ENCODE data around the gene DSTYK.
"Not testable (repeated sequence)": the region's sequence is repeated elsewhere in the genome, so short reads cannot be mapped to it uniquely, and the experiment has no call there.

DSTYK gene

DNA sequence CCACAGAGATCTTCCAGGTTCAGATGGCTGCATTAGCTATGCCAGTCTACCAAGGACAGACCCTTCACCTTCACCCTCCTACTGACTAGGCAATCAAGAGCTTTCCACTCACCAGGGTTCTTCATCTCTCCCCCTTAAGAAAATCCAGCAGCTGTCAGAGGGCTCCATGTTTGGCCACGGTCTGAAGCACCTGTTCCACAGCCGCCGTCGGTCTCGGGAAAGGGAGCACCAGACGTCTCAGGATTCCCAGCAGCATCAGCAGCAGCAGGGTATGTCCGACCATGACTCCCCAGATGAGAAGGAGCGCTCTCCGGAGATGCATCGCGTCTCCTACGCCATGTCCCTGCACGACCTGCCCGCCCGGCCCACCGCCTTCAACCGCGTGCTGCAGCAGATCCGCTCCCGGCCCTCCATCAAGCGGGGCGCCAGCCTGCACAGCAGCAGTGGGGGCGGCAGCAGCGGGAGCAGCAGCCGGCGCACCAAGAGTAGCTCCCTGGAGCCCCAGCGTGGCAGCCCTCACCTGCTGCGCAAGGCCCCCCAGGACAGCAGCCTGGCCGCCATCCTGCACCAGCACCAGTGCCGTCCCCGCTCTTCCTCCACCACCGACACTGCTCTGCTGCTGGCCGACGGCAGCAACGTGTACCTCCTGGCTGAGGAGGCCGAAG lies 30.0 kb upstream of the DSTYK start:
- no peak for DNase-seq

DNA sequence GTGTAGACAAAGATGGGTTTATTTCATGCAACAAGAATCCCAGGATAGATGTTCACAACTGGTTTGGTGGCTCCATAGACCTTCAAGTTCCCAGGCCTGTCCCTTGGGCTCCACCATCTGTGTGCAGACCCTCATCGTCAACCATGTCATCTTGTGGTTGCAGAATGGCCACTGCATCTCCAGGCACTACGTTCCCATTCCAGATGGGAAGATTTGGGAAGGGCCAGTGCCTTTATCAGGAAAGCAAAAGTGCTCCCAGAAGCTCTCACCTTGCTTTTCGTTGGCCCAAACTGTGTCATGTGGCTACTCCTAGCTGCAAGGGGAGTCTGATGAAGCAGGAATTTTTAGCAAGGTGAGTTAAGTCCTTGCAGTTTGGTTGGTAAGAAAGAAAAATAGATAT lies 29.1 kb upstream of the DSTYK start:
- no peak for DNase-seq

DNA sequence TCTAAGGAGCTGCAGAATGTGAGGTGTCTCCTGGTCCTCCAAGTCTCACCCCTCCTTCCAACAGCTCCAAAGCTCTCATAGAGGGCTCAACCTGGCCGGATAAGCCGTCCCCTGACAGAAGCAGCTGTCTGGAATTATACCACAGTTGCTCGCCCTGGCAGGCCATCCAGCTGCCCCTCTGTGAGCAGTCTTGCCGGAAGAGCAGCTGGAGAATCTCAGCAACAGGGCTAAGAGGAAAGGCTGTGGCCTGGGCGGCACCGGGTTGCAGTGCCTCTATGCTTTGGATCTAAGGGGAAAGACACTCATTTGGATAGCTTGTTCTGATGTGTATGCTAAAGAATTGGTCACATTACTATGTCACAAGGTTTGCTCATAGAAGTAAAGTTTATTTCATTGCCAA lies 28.6 kb upstream of the DSTYK start:
- no peak for DNase-seq

DNA sequence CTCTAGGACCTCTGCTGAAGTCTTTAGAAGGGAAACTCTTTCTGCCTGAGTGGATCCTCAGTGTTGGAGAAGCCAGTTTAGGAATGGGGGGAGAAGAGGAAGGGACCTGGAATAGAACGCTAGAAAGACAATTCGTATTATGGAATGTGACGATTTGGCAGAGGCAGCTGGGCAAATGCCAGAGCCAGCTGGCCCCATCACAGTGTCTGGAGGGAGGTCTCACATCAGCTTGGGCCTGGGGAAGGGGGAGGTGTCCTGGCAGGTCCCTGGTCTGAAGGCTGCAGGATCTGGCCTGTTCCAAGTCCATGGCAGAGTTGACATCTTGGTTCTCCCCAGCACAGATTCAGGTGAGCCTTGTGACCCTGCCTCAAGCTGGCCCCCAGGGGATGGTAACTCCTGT lies 27.6 kb upstream of the DSTYK start:
- no peak for DNase-seq

DNA sequence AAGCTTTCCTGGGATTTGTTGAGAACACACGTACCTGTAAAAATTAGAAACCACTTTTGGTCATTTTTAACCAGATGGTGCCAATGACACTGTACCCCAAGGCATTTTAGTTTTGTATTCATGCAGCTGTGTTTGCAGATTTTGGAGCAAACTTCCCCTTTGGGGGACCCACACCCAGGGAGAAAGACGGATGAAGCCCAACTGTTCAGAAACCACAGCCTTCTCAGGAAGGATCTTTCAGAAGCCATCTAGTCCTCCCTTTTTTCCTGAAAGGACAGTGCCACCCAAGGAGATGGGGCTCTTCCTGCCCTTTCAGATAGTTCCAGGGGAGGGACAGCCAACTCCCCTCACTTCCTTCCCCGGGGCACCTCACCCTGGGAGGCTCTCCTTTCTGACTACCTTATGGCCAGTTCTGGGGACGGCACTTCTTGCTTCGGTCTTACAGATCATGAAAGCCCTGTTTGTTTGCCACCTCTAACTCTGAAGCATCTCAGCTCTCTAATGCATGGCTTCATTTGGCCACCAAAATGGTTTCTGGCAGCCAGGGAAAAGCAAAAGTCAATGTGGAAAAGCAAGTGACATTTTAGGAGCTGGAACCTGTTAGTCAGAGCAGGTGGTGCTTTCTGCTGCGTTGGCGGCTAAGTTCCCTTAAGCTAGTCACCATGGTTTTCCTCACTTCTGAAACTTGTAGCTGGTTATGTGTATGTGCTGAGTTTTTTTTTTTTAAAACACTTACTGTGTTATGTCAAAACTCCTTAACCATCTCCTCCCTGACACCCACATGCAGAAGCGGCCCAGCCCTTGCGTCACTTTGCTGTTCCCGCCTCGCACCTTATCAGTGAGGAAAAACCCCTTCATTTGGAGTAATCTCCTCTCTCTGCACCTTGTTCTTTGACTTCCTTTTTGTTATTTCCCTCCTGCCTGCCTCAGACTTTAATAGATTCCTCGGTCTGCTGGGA lies 26.3 kb upstream of the DSTYK start:
- DNase-seq = no peak

DNA sequence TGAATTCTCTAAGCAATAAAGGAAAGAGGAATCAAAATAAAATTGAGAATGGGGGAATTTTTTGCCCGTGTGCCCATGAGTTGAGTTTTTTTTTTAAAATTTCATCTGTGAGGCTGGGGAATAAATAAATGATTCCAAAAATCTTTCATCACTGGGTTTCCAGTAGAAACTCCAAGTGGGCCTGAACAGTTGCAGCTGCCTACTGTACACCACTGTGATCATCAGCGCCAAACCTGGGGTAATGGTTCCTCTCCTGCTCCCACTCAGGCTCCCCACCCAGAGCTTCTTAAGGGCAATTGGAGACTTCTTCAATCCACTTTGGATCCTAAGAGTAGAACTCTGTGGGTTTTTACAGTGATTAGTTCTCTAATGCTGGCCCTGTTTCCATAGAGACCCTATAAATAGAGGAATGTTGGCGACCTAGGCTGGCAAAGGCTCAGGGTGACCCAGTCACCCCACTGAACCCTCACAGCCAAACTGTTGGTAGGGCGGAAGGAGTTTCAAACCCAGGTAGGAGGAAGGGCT lies 25.5 kb upstream of the DSTYK start:
- no peak for DNase-seq

DNA sequence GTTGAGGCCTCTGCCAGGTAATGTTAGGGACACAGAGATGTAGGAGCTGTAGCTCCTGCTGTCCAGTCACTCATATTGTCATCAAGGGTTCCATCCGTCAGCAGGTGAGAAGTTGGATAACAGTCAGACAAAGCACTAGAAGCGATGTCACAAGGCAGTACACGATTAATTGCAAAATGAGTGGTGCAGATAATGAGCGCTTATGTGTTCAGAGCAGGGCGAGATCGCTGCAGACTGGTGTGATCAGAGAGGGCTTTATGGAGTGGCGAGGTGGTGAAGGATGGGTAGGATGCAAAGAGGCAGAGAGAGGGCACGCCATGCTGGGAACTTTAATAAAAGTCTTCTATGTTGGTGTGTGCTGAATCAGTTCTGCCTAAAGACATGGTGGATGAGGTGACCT lies 25.0 kb upstream of the DSTYK start:
- DNase-seq = no peak

DNA sequence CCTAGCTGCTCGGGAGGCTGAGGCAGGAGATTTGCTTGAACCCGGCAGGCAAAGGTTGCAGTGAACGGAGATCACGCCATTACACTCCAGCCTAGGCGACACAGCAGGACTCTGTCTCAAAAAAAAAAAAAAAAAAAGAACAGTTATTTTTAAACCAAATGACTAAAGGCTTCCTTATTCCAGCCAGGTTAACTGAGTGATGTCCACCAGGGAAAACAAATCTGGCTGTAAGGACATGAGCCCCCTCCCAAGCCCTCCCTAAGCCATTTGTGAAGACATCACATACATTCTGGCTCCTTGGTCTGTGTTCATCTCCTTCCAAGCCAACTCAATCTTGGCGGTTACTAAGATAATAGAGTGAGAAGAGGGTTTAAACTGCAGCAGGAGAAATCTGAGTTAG lies 24.4 kb upstream of the DSTYK start:
- DNase-seq = no peak

DNA sequence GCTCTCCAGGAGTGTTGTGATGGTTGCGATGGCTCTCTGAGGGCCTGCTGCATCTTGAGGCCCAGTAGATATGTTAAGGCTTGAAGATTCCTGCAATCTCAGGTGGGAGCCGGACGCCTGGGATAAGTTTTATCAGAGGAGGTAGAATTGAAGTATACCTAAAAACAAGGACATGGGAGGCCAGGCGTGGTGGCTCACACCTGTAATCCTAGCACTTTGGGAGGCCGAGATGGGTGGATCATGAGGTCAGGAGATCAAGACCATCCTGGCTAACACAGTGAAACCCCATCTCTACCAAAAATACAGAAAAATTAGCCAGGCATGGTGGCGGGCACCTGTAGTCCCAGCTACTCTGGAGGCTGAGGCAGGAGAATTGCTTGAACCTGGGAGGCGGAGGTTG lies 22.5 kb upstream of the DSTYK start:
- DNase-seq = not testable (repeated sequence)

DNA sequence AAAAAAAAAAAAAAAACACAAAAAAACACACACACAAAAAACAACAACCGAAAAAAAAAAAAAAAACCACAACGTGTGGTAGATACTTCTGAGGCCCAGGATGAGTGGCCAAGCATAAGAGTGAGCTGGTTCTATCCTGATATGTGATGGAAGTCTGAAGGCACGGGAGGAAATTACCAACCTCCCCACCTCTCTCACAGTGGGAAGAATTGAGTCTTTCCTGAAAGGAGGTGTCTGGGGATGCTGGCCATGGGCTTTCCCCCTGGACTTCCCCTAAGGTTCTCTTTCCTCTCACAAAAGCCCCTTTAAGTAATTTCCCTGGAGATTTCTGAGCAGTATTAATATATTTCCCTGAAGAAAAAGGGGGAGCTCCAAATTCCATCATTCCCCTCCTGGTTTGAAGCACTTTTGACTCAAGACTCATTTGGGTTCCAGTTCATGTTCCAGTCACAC lies 21.5 kb upstream of the DSTYK start:
- DNase-seq = no peak

DNA sequence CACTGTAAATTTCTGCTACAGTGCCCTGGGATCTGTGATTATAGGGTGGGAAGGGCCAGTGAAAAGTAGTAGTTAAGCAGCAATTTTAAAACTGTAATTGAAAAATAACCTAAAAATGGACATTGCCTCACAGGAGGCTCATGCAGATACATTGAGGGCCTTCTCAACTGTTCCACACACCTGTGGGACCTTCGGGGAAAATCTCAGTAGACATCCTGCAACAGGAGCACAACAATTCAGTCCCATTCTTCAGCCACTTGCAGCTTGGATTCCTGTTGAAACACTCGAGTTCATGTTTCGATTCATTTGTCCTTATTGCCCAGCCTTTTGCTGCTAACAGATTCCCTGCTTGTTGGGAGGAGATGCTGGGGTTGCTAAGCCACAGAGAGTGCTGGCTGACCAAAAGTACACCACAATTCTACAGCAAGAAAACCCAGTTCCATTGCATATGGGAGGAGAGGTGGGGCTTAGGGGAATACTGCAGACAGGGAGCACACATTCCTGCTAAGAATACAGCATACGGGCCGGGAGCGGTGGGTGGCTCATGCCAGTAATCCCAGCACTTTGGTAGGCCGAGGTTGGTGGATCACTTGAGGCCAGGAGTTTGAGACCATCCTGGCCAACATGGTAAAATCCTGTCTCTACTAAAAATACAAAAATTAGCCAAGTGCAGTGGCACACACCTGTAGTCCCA lies 20.8 kb upstream of the DSTYK start:
- DNase-seq = no peak

DNA sequence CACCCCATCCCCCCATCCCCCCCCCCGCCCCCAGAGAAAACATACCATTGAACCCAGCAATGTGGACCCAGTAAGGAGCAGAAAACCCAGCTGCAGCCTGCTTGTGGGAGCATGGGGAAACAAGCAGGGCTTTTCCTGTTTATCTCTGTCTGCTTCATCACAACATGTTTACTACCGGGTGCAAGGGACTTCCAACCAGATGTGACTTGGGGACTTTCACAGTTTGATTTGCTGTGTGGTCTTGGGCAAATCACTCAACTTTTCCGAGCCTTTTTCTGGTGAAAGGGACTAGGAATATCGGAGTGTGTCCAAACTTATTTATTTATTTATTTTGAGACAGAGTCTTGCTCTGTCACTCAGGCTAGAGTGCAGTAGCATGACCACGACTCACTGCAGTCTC lies 19.5 kb upstream of the DSTYK start:
- no peak for DNase-seq

DNA sequence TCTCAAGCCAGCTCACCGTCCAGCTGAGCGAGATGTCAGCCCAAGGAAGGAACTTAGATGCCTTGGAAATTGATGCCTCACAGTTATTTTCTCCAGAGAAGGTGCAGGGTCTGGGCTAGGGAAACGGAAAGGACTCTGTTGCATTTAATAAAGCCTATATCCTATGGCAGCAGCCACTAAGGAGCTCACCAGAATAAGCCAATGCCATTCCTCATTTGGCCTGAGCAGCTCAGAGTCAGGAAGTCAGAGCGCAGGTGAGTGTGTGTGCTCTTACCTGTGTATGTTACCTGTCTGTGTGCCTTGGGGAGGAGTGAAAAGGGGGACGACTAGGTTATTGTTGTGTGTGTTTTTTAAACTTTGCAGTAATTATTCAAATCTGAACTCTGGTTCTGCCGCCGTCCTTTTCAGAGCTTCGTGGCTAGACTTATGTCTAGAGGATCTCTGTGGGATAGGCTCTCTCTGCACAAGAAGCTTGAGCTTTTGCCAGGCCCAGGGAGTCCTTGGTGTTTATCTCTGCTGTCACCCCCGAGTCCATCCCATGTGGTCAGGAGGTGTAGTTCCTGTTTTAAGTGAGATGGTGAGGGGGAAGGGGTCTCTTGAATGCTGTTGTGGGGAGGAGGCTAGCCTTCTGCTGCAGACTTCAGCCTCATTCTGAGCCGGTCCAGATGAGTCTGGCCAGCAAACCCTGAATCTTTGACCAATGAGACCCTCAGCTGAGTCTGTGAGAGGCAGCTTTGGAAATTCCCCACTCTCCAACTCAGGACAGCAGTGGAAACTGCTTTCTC lies 18.6 kb upstream of the DSTYK start:
- no peak for DNase-seq

DNA sequence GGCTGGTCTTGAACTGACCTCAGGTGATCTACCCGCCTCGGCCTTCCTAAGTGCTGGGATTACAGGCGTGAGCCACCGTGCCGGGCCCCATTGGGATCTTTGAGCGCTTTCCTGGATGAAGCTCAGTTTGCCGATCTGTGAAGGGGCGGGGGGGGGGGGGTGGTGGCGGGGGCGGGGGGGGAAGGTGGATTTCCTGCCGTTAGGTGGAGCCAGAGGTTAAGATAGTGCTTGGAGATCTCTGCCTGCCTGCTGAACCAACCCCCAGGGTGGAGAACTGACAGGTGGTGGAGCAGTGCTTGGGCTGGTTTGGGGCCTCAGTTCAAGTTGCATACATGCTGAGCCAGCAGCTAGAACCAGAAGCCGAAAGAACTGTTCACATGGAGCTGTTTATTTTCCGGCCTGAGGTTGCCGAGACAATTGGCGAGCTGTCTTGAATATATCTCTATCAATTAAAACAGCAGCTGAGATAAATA lies 17.9 kb upstream of the DSTYK start:
- DNase-seq = peak; percentile 65

DNA sequence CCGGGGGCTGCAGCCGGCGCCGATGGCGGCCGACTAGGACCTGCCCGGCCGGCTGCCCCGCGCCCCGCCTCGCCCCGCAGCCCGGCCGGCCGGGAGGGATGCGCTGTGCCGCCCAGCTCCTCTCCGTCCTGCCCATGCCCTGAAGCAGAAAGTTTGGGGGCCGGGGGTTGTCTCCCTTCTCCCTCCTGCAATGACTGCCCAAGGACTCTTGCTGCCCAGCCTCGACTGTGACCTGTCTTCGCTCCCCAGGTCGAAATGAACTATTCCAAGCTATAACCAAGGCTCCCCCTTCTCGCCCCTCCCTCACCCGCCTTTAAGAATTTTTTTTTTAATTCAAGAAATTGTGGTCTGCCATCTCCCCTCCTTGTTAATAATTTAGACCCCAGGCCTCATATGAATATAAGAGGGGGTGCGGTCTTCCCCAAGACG lies 16.6 kb upstream of the DSTYK start:
- DNase-seq = no peak

DNA sequence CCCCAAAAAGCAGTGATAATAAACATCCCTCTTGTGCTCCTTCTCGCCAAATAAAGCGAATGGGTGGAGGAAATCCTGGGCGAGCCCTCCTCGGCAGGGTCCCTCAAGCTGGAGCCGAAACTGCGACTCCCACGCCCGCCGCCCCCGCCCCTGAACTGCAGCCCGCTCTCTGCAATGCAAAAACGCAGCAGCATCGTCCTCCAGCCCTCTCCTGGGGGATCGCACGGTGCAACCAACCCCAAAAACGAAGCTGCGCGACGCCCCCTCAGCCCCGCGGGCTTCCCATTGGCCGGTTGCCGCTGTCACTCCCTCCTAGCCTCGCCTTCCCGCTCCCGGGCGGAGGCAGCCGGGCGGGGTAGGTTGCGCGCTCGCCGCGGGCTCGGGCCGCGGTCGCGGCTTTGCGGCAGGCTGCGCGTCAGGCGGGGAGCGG lies 16.1 kb upstream of the DSTYK start, which contains the start of gene TMCC2:
Gene TMCC2, plus strand, starts transcription at position 363 of the 430 bp plus-strand sequence. CDS start 619 bp downstream, outside the sequence.
- DNase-seq = peak; percentile 79

DNA sequence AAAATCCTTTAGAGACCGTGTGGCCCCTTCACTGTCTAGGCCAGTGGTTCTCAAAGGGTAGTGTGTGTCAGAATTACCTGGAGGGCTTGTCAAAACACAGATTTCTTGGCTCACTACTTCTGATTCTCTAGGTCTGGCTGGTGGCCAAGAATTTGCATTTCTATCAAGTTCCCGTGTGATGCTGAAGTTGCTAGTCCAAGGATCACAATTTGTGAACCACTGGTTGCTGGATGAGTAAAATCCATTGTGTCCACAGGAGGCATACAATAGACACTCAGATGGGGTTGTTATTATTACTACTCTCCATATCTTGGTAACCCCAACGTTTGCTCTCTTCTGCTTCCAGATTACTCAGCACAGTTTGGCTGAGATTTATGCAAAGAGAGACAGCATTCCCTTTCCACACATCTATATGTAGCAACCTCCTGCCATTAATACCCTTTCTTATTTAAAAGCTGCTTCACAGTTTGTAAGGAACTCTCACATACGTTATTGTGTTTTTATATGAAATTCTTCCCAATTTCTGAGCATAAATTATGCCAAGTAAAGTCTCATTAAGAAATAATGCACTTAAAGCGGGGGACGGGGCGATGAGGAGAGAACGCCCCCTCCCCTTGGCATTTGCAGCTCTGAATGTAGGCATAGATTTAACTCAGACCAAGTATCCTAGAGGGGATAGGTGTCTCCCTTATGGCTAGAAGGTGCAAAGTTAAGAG lies 15.5 kb upstream of the DSTYK start:
- DNase-seq = no peak

DNA sequence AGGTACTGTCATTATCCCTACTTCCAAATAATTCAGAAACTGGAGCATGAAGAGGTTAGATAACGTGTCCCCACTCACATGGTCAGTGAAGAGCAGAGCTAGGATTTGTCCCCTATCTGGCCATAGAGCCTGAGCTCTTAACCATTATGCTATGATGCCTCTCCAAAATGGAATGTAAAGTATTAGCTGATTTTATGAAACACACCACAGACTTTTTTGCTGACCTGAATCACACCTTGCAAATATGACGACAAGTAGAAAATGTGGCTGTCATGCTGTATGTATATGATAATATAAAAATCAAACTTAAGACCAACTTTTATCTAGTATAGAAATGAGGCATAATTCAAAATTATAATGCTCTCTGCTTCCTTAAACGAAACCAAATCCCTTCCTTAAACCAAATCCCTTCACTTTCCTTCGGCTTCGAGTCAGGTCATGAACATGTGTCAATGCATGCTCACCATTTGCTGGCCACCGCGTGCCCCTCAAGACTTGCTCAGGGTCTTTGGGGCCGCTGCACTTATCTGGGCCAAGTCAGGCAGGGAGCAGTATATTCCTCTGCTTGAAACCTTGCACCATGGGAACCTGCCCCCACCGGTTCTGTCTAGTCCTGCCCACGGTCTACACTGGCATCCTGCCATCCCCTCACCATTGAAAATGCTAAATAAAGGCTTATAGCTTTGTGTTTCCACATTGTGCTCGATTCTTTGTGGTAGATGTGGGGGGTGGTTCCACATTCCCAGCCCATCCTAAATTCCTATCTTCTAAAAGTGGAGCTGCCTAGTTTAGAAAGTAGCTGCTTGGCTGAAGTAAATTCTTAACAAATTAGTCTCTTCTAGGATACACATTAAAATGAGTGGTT lies 14.6 kb upstream of the DSTYK start:
- no peak for DNase-seq

DNA sequence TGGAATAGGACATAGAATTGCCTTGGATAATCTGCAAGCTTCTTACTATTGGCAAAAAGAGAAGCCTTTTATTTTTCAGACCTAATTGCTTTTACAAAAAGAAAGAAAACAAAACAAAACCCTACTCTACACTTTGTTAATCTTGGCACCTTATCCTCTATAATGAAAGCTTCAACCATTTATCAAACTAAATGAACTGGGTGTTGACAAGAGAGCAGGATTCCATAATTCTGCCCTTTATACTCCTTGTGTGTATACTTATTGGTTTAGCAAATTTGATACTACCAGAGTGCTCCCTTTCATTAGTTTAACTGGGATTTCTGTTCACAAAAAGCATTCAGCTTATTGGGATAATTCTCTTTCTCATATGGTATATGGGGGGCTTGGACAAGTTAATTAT lies 13.2 kb upstream of the DSTYK start:
- no peak for DNase-seq

DNA sequence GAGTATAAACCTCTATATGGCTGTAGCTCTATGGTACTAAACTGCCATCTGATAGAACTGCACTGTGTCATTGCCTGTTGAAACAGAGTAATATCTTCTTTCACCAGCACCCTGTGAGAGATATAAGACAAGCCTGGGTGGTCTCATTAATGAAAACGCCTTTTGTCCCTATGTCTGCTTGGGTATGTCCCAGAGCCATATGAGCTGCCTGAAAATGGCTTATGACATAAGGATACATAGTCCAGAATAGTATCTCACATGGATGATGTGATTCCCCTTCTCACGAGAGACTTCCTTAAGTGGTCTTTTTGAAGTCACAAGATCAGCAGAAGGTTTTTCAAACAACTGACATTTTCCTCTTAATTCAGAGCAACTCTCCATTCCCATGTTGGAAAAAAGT lies 8.9 kb upstream of the DSTYK start:
- no peak for DNase-seq

DNA sequence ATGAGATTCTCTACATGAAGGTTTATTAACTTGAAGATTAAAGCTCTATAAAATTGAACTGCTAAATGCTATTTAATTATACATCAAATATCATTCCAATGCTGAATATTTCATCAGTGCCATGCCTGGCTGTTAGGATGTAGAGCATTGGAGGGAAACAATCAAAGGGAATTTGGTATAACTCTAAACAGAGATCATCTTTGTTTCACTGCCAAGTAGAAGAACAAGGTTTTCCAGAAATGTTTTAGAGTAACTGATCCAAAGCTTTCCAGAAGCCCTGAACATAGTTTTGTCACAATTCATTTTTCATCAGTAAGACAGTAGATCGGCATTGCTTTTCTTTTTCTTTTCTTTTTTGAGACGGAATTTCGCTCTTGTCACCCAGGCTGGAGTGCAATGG lies 5.9 kb upstream of the DSTYK start:
- no peak for DNase-seq

Data from activated gamma-delta T cell treated with Interleukin-2 at 50 U/mL for 16 hours (primary cell).